COR-L47 (cell line): ENCODE data around the gene CD160.
A peak's percentile ranks its signal among the peaks of the same experiment; 100 is the strongest.
"Not testable (repeated sequence)": the region's sequence is repeated elsewhere in the genome, so short reads cannot be mapped to it uniquely, and the experiment has no call there.

Experiments used
- DNase-seq: peaks from one replicate; lab custom pipeline; 2025; lab: John Stamatoyannopoulos, UW

The CD160 gene

DNA sequence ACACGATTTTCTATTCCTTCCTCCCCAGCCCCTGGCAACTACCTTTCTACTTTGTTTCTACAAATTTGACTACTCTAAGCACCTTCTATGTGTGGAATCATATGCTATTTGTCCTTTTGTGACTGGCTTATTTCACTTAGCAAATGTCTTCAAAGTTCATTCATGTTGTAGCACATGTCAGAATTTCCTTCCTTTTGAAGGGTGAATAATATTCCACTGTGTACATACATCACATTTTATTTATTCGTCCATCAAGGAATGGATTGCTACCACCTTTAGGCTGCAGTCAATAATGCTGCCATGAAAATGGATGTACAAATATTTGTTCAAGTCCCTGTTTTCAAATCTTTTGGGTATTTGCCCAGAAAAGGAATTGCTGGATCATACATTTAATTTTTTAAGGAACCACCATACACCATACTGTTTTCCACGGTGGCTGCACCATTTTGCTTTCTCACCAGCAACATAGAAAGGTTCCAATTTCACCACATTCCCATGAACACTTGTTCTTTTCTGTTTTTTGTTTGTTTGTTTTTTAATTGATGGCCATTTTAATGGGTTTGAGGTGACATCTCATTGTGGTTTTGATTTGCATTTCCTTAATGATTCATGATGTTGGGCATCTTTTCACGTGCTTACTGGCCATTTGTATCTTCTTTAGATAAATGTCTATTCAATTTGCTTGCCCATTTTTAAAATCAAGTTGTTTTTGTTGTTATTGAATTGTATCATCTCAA, 8.8 kb upstream of the CD160 start:
- no peak for DNase-seq

DNA sequence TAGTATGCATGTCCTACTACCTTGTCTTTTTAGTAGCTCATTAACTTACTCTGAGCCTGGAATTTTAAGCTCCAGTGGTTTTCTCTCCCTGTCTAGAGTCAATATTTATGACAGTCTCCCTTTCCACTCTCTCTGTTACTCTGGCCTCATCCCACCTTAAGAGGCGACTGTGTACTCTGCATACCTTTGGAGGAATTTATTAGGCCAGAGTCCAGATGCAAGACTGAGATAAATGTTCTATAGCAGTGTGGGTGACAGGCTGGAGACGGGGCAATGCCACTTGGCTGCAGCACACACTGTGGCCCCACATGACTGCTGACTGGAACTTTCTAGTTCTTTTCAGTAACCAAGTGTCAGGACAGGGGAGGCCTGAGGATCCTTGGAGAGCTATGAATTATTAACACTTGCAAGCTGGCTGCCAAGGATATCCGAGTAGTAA, 8.1 kb upstream of the CD160 start:
- DNase-seq = no peak

DNA sequence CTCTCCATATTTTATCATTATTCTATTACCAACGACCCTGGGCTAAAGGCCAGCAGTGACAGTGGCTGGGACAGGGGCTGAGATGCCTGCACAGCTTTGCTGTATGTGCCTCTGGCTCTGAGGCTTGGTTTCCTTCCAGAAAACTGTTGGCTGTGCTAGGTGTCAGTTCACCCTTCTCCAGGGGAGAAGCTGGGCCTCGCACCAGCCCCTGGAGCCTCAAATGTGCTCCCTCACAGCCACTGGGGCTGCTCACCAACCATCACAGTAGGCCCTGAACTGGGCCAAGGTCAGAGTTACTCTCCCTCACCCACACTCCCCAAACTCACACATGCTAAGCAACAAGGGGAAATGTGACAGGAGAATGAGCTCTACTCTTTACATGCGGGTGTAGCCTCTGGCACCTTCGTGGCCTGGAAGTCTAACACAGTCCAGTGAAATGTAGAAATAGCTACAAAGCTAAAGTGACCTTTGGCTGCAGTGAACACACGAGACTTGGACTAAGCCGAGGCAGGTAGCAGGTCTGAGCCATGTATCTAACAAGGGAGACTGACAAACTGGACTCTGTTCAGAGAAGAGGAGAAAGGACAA, 4.7 kb upstream of the CD160 start:
- no peak for DNase-seq

DNA sequence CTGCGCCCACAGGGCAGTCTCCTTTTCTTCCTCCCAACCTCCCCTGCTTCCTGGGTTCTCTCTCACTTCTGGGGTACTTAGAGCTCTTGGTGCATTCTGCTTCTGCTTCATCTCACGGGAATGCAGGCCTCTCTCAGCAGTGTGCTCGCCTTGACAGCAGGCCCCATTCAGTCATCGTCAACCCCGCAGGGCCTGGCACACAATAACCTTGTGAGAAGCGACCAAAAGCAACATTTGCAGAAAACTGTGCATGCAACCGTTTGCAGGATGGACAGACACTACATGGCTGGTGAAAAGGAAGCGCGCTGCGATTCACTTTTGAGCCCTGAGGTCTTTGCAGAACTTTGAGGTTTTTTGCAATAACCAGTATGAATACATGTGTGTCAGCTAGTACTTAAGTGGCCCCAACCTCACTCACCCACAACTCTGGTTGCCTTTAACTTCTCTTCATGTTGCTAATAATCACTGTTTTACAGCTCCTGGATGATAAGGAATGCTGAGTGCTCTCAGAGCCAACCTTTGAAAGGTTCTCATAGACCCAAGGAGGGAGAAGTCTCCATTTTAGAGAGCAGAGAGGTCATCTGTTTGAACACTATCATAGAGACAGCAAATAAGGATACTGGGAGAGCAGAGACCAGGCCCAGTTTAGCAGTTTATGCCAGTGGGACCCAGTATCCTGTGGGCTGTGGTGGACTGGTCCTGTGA, 2.5 kb upstream of the CD160 start:
- no peak for DNase-seq

DNA sequence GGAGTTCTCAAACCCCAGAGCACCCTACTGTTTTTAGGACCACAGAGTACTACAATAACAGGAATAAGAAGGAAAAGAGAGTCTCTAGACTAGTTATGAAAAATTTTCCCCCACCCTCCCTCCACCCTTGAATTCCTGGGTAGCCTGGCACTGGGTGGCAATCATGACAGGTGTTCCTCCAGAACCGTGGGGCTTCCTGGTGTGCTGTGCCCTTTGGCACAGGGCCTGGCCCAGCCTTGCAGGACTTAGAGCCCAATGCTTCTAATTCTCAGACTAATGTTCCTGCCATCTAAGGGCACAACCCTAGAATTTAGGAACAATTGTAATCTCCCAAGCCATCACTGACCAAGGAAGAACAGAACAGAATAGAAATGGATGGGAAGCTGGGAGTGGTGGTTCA, 1.5 kb upstream of the CD160 start:
- no peak for DNase-seq

DNA sequence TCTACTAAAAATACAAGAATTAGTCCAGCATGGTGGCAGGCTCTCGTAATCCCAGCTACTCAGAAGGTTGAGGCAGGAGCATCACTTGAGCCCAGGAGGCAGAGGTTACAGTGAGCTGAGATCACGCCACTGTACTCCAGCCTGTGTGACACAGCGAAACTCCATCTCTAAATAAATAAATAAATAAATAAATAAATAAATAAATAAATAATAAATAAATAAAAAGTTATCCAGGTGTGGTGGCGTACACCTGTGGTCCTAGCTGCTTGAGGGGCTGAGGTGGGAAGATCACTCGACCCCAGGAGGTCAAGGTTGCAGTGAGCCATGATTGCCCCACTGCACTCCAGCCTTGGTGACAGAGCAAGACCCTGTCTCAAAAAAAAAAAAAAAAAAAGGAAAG, 834 bp upstream of the CD160 start:
- DNase-seq = not testable (repeated sequence)

DNA sequence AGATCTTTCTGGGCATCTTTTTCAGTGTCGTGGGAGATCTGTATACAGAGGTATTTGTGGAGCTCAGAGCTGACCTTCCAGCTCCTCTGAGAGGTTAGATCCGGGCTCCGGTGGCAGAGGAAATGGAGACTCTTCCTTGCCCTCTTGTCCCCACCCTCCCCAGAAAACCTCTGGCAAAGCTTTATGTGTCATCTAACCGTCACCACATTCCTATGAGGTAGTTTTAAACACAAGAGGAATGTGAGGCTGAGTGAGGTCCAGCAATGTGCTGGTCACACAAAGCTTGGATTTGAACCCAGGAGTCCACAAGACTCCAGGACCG, 1.2 kb downstream of the CD160 start:
- no peak for DNase-seq

DNA sequence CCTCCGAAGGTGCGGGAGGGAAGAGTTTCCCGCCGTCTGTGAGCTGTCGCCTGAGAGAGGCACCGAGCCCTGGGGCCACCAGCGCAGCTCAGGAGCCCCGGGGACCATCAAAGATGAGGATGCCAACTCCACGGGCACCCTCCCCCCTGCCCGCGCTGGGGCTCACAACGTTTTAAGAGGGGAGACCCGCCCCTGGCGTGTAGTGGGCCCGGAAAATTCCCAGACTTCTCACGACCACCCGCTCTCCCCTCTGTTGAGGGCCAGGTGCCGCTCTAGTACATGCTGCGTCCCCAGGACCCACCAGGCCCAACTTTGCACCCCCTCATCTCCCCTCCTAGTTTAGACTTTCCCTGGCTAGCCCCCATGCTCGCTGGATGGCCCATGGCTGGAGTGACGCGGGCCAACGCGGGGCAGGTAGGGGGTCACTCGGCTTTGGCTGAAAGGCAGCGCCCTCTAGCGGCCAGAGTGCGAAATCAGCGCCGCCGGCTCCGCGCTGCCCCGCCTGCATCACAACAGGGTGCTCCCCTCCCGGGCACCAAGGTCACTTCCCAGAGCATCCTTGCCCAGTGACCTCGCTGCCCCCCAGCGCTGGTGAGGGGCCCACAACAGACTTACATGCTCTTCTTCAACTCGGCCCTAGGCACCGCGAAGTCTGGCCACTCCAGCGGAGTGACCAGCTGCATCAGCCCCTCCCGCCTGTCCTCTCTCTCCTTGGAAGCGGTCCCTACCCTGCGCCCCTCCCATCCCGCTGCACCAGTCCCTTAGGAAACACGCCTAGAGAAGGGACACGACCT, 1.8 kb downstream of the CD160 start:
- peak; percentile 26 for DNase-seq

DNA sequence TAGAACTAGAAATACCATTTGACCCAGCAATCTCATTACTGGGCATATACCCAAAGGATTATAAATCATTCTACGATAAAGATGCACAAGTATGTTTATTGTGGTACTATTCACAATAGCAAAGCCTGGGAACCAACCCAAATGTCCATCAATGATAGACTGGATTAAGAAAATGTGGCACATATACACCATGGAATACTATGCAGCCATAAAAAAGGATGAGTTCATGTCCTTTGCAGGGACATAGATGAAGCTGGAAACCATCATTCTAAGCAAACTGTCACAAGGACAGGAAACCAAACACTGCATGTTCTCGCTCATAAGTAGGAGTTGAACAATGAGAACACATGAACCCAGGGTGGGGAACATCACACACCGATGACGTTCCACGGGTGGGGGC, 6.9 kb downstream of the CD160 start:
- not testable (repeated sequence) for DNase-seq

DNA sequence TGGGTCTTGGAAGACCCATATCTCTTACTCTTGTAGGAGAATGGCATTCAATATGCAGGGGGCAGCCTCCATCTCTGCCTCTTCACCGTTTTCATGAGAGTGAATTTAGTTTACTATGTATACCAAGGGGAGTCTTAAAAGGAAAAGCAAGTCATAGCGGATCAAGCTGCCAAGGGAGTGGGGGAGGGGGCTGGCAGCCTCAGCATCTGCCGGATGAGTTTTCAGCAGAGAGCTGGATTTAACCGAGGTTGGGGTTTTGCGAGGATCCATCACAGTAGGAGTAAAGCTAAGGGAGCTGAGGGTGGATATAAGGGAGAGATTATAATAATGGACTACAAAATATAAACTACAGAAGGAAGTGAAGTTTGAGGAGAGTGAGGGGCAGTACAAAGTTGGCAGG, 9.9 kb downstream of the CD160 start:
- no peak for DNase-seq

DNA sequence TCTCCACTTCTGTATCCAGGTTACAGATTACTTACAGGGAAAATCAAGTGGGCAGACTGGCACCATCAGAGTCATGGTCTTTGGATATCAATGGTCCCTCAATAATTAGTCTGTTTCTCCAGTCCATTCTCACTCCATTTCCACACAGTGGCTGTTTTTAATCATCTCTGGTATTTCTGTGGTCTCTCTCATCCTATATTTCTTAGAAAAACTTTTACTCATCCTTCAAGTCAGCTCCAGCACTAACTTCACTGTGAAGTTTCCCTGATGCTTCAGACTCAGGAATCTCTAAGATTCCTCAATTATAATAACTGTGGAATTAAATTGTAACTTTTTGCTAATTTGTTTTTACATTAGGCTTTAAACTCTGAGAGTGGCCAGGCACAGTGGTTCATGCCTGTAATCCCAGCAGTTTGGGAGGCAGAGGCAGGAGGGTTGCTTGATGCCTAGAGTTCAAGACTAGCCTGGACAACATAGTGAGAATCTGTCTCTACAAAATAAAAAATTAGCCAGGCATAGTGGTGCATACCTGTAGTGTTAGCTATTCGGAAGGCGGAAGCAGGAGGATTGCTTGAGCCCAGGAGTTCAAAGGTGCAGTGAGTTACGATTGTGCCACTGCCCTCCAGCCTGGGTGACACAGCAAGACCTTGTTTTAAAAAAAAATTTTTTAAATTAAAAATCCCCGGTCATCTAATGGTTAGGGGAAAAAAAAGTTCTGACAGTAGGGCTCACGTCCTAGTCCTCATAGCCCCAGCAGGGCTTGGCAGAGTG, 10.6 kb downstream of the CD160 start:
- no peak for DNase-seq

DNA sequence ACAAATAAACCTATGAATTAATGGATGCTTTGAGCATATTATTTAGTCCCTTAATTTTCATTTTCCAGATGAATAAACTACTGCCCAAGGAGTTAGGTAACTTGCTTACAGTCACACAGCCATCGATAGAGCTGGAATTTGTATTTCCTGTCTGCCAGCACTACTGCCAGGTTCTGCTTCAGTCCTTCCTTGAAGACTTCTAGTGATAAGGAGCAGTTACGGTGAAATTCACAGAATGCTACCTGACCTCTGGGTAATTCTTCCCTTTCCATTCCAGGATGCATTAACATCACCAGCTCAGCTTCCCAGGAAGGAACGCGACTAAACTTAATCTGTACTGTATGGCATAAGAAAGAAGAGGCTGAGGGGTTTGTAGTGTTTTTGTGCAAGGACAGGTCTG, 11.2 kb downstream of the CD160 start:
- DNase-seq = no peak

DNA sequence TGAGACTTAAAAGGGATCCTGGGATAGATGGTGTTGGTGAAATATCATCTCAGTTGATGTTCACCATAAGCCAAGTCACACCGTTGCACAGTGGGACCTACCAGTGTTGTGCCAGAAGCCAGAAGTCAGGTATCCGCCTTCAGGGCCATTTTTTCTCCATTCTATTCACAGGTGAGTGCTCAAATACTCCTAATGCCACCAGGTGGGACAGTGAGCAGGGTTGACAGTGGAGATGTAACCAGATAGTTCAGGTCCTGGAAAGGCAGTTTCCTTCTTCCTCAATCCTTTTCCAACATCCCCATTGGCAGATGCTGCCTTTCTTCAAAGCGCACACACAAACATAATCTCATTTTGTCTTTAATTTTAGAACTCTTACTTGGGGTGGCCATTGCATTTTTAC, 11.6 kb downstream of the CD160 start:
- DNase-seq = no peak

DNA sequence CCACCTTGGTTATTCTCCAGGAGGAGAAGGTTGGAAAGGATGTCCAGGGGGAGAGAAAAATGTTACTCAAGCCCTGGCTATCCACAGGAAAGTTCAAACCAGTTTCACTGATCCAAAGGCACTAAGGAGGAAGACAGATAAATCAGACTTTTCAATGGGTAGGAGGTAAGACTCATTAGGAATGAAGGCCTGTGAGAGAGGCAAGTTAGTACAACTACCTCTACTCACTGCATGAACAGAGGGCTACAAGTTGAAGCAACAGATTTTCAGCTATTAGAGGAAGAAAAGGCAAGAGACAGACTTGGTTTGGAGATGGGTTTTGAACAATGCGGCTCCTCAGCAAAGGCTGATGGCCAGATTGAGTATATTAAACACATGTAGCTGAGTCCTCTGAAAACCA, 16.9 kb downstream of the CD160 start:
- DNase-seq = no peak

DNA sequence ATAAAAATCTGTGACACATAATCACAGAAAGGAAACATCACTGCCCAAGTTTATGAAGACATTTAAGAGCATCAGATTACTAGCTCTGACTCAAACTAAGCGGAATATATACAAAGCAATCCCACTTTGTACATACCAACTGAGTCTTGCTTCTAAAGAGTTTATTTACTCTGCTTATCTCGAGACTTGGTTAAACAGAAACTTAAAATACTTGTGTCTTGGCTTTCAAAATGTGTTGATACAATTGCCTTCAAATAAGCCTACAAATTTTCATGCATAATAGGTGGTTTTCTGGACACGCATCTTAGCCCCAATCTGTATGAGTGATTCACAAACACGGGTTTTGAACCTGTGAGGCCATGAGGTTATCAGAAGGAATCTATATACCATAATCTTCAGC, 21.0 kb downstream of the CD160 start:
- DNase-seq = no peak

DNA sequence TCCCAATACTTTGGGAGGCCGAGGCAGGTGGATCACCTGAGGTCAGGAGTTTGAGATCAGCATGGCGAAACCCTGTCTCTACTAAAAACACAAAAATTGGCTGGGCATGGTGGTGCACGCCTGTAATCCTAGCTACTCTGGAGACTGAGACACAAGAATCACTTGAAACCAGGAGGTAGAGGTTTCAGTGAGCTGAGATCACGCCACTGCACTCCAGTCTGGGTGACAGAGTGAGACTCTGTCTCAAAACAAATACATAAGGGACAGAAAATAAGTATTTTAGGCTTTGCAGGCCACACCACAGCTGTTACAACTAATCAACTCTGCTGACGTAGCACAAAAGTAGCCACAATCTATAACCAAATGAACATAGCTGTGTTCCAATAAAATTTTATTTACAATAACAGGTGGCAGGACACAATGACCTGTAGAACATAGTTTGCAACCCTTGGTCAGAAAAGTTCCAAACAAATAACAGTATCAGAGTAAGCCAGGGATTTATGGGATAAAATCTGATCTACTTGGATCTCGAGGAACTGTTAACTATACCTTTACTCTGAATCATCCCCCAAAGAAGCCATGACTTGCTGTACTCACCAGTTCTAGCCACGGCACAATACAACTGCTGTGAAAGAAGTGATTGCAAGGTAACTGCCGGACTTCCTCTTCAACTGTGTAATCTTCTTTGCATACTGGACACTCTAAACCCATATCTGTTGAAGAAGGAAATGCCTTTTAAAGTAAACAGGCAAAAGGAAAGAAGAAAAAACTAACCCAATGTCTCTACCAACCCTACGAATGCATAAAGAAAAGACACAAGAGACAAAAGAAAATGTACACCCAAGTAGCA, 28.3 kb downstream of the CD160 start:
- no peak for DNase-seq

DNA sequence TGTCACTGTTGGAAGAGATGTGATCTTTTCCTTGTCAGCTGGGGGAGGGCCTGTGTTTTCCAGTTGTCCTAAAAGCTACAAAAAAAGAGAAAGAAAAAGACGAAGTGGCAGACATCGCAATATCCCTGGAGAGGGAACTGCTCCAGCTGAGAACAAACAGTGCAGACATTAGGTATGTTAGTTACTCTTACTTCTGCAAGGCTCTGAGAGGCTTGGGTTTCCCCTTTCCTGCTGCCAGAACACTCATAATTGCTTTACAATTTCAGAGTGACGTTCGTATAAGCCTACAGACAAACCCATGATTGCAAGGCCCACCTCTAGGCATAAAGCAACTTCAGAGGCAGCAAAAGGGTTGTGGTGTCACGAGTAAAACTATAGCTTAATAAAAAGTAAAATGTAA, 31.1 kb downstream of the CD160 start:
- no peak for DNase-seq

DNA sequence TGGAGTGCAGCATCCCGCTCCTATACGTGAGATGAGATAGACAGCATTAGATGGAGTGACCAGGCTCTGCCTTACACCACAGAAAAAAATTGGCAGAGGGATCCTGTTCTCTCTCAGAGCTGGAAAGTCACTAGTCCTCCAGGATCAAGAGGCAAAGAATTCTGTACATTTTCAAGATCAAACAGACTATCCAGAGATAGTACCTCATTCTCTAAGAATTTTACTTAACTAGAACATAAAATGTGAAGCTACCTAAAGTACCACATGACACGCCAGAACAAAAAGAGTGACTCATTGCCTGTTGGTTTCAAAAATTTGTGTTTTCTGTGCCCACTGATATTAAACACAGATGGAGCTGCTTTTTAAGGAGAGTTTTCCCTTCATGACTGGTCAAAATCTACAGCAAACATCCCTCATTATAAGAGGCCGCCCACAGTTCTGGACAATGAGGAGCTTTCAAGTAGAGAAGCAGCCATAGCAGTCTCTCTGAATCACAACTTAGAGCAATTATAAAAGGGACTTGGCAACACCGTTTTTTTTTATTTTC, 32.3 kb downstream of the CD160 start:
- DNase-seq = no peak

DNA sequence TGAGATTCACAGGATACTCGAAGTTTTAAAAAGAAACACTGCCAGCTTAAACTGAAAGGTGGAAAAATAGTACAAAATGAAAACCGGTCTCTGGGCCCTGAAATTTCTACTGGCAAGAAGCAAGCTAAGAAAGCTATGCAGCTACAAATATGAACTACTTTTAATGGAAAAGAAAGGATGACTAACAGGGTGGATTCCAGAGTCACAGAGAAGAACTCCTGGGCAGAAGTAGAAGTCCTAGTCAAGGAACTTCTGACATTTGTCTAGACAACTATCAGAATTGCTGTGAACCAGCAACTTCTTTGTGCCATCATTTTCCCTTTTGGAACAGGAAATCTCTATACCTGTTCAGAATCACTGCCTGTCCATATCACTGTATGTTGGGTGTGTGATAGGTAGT, 38.1 kb downstream of the CD160 start:
- DNase-seq = no peak

DNA sequence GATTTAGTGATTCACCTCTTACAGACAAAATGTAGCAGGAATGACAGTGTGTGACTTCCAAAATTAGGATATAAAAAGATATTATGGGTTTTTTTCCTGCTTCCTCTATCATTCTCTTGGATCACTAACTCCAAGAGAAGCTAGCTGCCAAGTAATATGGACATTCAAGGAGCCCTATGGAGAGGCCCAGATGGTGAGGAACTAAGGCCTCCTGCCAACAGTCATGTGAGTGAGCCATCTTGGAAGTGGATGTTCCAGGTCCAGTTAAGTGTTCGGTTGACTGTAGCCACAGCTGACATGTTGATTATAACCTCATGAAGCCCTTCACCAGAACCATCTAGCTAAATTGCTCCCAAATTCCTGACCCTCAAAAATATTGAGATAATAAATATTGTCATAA, 38.8 kb downstream of the CD160 start:
- no peak for DNase-seq

DNA sequence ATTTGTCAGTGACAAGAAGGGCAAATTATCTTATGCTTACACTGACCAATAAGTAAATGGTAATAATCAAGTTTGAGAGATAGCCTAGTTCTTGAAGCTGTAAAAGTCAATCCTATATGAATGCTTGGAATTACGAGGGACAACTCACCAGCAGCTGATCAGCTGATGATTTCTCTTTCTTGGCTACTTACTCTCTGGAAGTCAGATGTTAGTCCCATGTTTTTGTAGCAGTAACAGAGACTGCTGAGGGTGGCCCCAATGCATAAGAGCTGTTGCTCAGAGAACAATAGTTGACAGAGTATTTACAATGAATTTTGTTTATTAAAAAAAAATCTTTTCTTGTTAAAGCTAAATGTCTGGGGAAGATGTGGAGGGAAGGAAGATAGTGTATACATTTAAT, 39.3 kb downstream of the CD160 start:
- no peak for DNase-seq
